ENCODE data around the gene TMEM238L. TPM values are rescaled to one million over a fixed set of nuclear protein-coding genes. Genes with fewer than 3 reads are reported as not detected.

The TMEM238L gene
- total and polyA plus RNA-seq, 9 of the 15 experiments (the other 6 are each of a cell fraction or from before 2014, with no cell fraction given) = not detected

DNA sequence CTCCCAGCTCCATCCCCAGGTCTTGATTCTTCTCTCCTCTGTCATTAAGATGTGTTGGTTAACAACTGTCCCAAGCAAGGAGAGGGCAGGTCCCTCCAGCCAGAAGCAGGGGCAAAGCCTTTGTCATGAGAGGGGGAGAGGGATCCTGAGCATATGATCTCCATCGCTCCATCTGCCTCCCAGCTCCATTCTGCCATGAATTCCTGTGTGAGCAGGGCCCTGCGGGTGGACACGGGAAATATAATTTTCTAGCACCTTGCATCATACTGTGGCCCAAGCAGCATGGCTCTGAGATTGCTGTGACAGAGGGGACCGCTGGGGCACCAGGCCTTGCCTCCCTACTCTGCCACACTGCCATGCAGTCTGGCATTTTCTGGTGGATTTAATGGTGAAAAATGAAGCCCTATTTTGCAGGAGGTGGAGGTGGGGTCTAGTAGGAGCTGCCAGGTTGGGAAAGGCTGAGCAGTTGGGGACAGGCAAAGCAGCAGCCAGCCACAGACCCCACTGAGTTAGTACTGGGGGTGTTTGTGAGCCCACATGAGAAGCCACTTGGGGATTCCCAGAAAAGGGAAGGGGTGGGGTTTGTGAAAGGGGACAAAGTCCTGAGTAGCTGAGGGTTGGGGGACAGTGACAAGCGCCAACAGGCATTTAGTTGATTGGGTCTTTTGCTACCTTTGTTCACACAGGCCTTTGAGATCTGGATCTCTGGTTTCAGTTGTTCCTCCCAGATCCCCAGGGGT, 16.4 kb downstream of the TMEM238L start:
- Histone ChIP-seq H3K4me1 (replicated peaks in 1 of 2; ENCODE audit: control insufficient read depth in 2 of 2, insufficient read depth in 2 of 2, low read length in 2 of 2) (no peaks in the 10 kb centered on the region; a peak in 1 of 5 replicates), H3K79me2 (ENCODE audit: control insufficient read depth, insufficient read depth, low read length) (no peaks in the 10 kb centered on the region), H3K36me3 (ENCODE audit: control insufficient read depth, insufficient read depth, low read length) (no peaks in the 10 kb centered on the region), H3K9ac (ENCODE audit: insufficient read depth in 1 of 2, low read depth in 2 of 2, low read length in 2 of 2) (no peak overlapping the region), H3K9me1 (ENCODE audit: control insufficient read depth, insufficient read depth, low read length) (no peaks in the 10 kb centered on the region), H3K9me3 (replicated peaks; ENCODE audit: control insufficient read depth, insufficient read depth, low read depth, low read length) (no peaks in the 10 kb centered on the region), H4K20me1 (replicated peaks; ENCODE audit: control insufficient read depth, insufficient read depth, low read length) (no peaks in the 10 kb centered on the region), H3K27me3 (ENCODE audit: control insufficient read depth in 2 of 2, insufficient read depth in 2 of 2, low read length in 2 of 2) (peaks cover 0 to 12% of the 10 kb centered on the region in 2 experiments; a peak in 2 of 5 replicates), H3K4me2 (ENCODE audit: insufficient read depth, low read length) (no peak overlapping the region), H2AFZ (ENCODE audit: low read depth, low read length) (no peak overlapping the region), H3K27ac (ENCODE audit: extremely low read depth, low read depth, low read length) (no peak overlapping the region), H3K4me3 (no peak overlapping the region)
- no TSS peak for BruUV-seq (replicated peaks)
- POLR2A ChIA-PET = no interaction called here
- intact Hi-C loops (cut with micrococcal nuclease) (no loop called here), in situ Hi-C loops (cut with MboI) (no loop called here)
- ATAC-seq = no peak
- 3% methylated on average over 4 of the region's 5 CpGs for WGBS (ENCODE audit: insufficient coverage, low coverage, missing lambda C conversion rate)
- FAIRE-seq = no peak
- CTCF ChIA-PET (ENCODE audit: low intra/inter-chr PET ratio) = no interaction called here
- DNase-seq (ENCODE audit: extremely low read depth in 1 of 4, low spot score in 3 of 4) = no peak
- TF ChIP-seq, protein P1, sequence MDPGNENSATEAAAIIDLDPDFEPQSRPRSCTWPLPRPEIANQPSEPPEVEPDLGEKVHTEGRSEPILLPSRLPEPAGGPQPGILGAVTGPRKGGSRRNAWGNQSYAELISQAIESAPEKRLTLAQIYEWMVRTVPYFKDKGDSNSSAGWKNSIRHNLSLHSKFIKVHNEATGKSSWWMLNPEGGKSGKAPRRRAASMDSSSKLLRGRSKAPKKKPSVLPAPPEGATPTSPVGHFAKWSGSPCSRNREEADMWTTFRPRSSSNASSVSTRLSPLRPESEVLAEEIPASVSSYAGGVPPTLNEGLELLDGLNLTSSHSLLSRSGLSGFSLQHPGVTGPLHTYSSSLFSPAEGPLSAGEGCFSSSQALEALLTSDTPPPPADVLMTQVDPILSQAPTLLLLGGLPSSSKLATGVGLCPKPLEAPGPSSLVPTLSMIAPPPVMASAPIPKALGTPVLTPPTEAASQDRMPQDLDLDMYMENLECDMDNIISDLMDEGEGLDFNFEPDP (CRISPR knock-in tag; IDR thresholded peaks at IDR 0.05) = no peak
- TF ChIP-seq, protein P2, sequence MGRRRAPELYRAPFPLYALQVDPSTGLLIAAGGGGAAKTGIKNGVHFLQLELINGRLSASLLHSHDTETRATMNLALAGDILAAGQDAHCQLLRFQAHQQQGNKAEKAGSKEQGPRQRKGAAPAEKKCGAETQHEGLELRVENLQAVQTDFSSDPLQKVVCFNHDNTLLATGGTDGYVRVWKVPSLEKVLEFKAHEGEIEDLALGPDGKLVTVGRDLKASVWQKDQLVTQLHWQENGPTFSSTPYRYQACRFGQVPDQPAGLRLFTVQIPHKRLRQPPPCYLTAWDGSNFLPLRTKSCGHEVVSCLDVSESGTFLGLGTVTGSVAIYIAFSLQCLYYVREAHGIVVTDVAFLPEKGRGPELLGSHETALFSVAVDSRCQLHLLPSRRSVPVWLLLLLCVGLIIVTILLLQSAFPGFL (CRISPR knock-in tag; IDR thresholded peaks at IDR 0.05) = no peak
- no peak for TF ChIP-seq CAMTA2 (CRISPR knock-in tag; conservative IDR thresholded peaks at IDR 0.05)
- TF ChIP-seq FOSL1 (tag; conservative IDR thresholded peaks at IDR 0.05) = no peak
- no peak for TF ChIP-seq ZNF3 (CRISPR knock-in tag; IDR thresholded peaks at IDR 0.05)
- TF ChIP-seq KLF6 (CRISPR knock-in tag; IDR thresholded peaks at IDR 0.05; ENCODE audit: borderline replicate concordance) = no peak
- TF ChIP-seq, protein P3, sequence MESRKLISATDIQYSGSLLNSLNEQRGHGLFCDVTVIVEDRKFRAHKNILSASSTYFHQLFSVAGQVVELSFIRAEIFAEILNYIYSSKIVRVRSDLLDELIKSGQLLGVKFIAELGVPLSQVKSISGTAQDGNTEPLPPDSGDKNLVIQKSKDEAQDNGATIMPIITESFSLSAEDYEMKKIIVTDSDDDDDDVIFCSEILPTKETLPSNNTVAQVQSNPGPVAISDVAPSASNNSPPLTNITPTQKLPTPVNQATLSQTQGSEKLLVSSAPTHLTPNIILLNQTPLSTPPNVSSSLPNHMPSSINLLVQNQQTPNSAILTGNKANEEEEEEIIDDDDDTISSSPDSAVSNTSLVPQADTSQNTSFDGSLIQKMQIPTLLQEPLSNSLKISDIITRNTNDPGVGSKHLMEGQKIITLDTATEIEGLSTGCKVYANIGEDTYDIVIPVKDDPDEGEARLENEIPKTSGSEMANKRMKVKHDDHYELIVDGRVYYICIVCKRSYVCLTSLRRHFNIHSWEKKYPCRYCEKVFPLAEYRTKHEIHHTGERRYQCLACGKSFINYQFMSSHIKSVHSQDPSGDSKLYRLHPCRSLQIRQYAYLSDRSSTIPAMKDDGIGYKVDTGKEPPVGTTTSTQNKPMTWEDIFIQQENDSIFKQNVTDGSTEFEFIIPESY (CRISPR knock-in tag; IDR thresholded peaks at IDR 0.05) = no peak
- no peak for TF ChIP-seq WHSC1 (IDR thresholded peaks at IDR 0.05; ENCODE audit: low read length)
- TF ChIP-seq HEY1 (CRISPR knock-in tag; IDR thresholded peaks at IDR 0.05; ENCODE audit: borderline replicate concordance) = no peak
- TF ChIP-seq XRCC3 (IDR thresholded peaks at IDR 0.05) = no peak
- no peak for TF ChIP-seq CC2D1A (IDR thresholded peaks at IDR 0.05)
- TF ChIP-seq, protein P4, sequence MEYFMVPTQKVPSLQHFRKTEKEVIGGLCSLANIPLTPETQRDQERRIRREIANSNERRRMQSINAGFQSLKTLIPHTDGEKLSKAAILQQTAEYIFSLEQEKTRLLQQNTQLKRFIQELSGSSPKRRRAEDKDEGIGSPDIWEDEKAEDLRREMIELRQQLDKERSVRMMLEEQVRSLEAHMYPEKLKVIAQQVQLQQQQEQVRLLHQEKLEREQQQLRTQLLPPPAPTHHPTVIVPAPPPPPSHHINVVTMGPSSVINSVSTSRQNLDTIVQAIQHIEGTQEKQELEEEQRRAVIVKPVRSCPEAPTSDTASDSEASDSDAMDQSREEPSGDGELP (CRISPR knock-in tag; IDR thresholded peaks at IDR 0.05; ENCODE audit: borderline replicate concordance) = no peak
- no peak for TF ChIP-seq ZNF174 (CRISPR knock-in tag; IDR thresholded peaks at IDR 0.05)
- no peak for TF ChIP-seq TCF7 (IDR thresholded peaks at IDR 0.05; ENCODE audit: borderline replicate concordance)
- TF ChIP-seq KAT8 (IDR thresholded peaks at IDR 0.05; ENCODE audit: low read depth) = no peak

All from K562 (cell line).